Stomach smooth muscle (tissue), 2 donors: ENCODE results near the gene RELB.

Experiments used
- H3K27ac ChIP-seq: one replicate; pipeline ENCODE4 v1.7.0; 2013; ENCODE audit warnings: mild to moderate bottlenecking, low read length, inconsistent platforms
- H3K27me3 ChIP-seq, 2 donors: one replicate each; pipeline ENCODE4 v1.7.0; 2013; ENCODE audit warnings: low read length in 2 of 2; ENCODE audit not compliant: insufficient read depth in 2 of 2, control insufficient read depth in 1 of 2
- H3K36me3 ChIP-seq, 2 donors: one replicate each; pipeline ENCODE4 v1.7.0; 2013; ENCODE audit warnings: low read length in 2 of 2; ENCODE audit not compliant: control insufficient read depth in 2 of 2, insufficient read depth in 2 of 2
- H3K4me1 ChIP-seq: one replicate; pipeline ENCODE4 v1.7.0; 2013; ENCODE audit warnings: low read length; ENCODE audit not compliant: control insufficient read depth, insufficient read depth
- H3K4me3 ChIP-seq, 2 donors: one replicate each; pipeline ENCODE4 v1.7.0; 2013; ENCODE audit warnings: low read length in 2 of 2
- H3K9ac ChIP-seq, 2 donors: one replicate each; pipeline ENCODE4 v1.7.0; 2013; ENCODE audit warnings: low read length in 2 of 2, mild to moderate bottlenecking in 1 of 2
- H3K9me3 ChIP-seq, 2 donors: one replicate each; pipeline ENCODE4 v1.7.0; 2013; ENCODE audit warnings: low read length in 2 of 2; ENCODE audit not compliant: control insufficient read depth in 2 of 2
- donor health status: healthy.
- donor health status: Pancreatic carcinoma.

Gene RELB

GRCh38 chr19:45045671-45046353 lies 44.5 kb downstream of the RELB start:
- H3K4me1 ChIP-seq, result peaks cover 31% of the 10 kb centered on the region
- H3K27me3 ChIP-seq, result no peaks in the 10 kb centered on the region
- H3K27ac ChIP-seq, result no peak overlapping the region
- no peak overlapping the region for H3K9ac ChIP-seq
- no peaks in the 10 kb centered on the region for H3K9me3 ChIP-seq
- H3K4me3 ChIP-seq, result no peak overlapping the region
- peaks cover 12 to 26% of the 10 kb centered on the region in 2 donors for H3K36me3 ChIP-seq

DNA sequence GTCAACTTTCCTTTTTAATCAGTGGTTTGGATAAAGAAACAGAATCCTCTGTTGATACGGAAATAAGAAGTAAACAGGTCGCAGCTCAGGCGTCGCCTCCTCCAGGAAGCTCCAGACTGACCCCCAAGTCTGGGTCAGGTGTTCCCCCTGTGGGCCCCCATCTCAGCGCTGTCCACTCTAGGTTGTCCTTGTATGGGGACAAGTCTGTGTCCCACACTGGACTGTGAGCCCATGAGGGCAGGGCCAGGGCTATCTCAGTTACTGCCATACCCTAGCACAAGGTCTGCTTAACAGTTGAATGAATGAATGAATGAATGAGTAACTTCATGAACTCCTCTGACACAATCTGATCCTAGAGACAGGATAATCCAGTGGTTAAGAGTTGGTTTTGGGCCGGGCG lies 45.1 kb downstream of the RELB start:
- Histone ChIP-seq H3K4me3 (no peak overlapping the region), H3K27me3 (no peaks in the 10 kb centered on the region), H3K27ac (no peak overlapping the region), H3K9ac (no peak overlapping the region), H3K4me1 (peaks cover 28% of the 10 kb centered on the region), H3K36me3 (peaks cover 9 to 25% of the 10 kb centered on the region in 2 donors), H3K9me3 (no peaks in the 10 kb centered on the region)

DNA sequence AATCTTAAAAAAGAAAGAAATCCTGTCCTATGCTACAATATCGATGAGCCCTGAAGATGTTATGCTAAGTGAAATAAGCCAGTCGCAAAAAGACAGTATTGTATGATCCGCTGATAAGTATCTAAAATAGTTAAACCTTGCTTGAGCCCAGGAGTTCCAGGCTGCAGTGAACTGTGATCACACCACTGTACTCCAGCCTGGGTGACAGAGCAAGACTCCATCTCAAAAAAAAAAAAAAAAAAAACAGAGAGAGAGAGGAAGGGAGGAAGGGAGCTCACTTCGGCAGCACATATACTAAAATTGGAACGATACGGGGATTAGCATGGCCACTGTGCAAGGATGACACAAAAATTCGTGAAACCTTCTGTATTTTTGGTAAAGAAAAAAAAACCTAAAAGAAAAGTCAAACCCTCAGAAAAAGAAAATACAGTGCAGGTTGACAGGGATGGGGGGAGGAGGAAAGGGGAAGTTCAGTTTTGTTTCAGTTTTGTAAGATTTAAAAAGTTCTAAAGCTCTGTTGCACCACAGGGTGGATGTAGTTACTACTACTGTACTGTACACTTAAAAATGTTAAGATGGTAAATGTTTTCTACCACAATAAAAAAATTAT lies 46.0 kb downstream of the RELB start:
- Histone ChIP-seq H3K27ac (no peak overlapping the region), H3K9me3 (no peaks in the 10 kb centered on the region), H3K9ac (no peak overlapping the region), H3K36me3 (peaks cover 3 to 20% of the 10 kb centered on the region in 2 donors), H3K27me3 (no peaks in the 10 kb centered on the region), H3K4me3 (no peak overlapping the region), H3K4me1 (peaks cover 22% of the 10 kb centered on the region)

DNA sequence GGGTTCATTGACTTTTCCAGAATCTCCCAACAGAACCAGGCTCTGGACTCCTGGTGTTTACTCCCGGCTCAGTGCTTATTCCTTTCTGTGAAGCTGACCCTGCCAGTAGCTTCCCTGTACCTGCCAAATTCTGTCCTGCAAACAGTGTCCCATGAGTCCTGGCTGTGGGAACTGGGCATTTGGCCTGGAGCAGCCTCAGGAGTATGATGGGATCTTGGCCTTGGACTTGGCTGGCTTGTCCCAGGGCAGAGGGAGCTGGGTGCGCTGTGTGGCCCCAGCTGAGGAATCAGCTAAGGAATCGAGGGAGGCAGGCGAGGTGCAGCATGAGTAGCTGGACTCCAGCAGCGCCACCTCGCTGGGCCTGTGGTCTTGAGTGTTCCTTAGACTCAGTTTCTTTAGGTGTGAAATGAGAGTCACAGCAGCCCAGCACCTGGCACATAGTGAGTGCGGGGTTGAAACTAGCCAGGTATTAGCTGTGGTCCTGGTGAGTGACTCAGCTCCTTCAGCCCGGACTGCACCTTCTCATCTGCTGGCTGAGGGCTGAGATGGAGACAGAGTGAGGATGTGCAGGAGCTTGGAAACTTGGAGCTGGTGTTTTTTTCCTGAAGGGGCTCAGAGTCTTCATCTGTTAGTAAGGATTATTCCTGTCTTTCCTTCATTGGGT lies 47.9 kb downstream of the RELB start:
- peaks cover 12 to 28% of the 10 kb centered on the region in 2 donors for H3K36me3 ChIP-seq
- peak overlapping the region; percentile 24 for H3K27ac ChIP-seq
- peaks cover 22% of the 10 kb centered on the region for H3K4me1 ChIP-seq
- H3K9ac ChIP-seq, result no peak overlapping the region
- H3K27me3 ChIP-seq, result no peaks in the 10 kb centered on the region
- no peak overlapping the region for H3K4me3 ChIP-seq
- H3K9me3 ChIP-seq, result no peaks in the 10 kb centered on the region

DNA sequence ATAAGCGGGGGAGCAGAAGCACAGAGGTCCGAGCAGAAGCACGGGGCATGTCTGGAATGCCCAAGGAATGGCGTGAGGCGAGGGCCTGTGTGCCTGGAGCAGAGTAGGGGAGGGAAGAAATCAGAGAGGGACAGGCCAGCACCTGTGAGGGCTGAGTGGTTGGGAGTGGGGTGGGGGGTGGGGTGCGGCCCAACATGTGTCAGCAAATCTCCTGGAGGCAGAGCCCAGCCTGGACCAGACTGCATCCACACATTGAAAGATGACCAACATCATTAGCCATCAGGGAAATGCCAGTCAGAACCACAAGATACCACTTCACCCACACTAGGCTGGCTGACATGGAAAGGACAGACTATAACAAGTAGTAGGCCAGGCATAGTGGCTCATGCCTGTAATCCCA lies 48.8 kb downstream of the RELB start:
- peaks cover 22% of the 10 kb centered on the region for H3K4me1 ChIP-seq
- H3K4me3 ChIP-seq, result no peak overlapping the region
- no peaks in the 10 kb centered on the region for H3K9me3 ChIP-seq
- H3K27ac ChIP-seq, result peak overlapping the region; percentile 24
- peaks cover 19 to 29% of the 10 kb centered on the region in 2 donors for H3K36me3 ChIP-seq
- no peaks in the 10 kb centered on the region for H3K27me3 ChIP-seq
- H3K9ac ChIP-seq, result peak overlapping the region in 1 of 2 donors; percentile 2

GRCh38 chr19:45051929-45052579 lies 50.8 kb downstream of the RELB start:
- Histone ChIP-seq H3K27ac (no peak overlapping the region), H3K9ac (no peak overlapping the region), H3K27me3 (no peaks in the 10 kb centered on the region), H3K4me1 (peaks cover 13% of the 10 kb centered on the region), H3K4me3 (no peak overlapping the region), H3K9me3 (no peaks in the 10 kb centered on the region), H3K36me3 (peaks cover 33 to 38% of the 10 kb centered on the region in 2 donors)

GRCh38 chr19:45056831-45057230 lies 55.6 kb downstream of the RELB start:
- Histone ChIP-seq H3K4me1 (no peaks in the 10 kb centered on the region), H3K27ac (no peak overlapping the region), H3K36me3 (peaks cover 77 to 80% of the 10 kb centered on the region in 2 donors)

GRCh38 chr19:45057444-45057843 lies 56.2 kb downstream of the RELB start:
- Histone ChIP-seq H3K9me3 (no peaks in the 10 kb centered on the region), H3K4me3 (no peak overlapping the region), H3K4me1 (no peaks in the 10 kb centered on the region), H3K9ac (no peak overlapping the region), H3K27me3 (no peaks in the 10 kb centered on the region), H3K36me3 (peaks cover 78 to 81% of the 10 kb centered on the region in 2 donors), H3K27ac (no peak overlapping the region)

More at GRCh38 chr19:45056831-45057230, 55.6 kb downstream of the RELB start:
- Histone ChIP-seq H3K9ac (no peak overlapping the region), H3K27me3 (no peaks in the 10 kb centered on the region), H3K4me3 (no peak overlapping the region), H3K9me3 (no peaks in the 10 kb centered on the region)

DNA sequence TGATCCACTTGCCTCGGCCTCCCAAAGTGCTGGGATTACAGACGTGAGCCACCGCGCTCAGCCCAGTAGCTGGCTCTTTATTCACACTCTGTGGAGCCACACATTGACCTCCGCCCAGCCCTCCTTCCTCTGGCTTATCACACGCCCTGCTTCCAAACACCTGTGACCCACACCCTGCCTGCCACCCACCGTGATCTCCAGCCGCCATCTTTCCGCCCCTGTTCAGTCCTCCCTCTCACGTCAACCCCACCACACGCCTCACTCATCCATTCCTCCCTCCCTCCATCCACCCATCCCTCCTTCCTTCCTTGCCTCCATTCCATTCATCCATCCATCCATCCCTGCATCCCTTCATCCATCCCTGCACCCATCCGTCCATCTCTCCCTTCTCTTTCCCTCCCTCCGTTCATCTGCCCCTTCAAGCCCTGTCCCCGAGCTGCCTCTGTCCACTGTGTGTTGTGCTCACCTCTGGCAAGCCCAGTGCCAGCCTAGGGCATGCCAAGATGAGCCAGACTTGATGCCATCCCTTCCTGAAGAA lies 57.4 kb downstream of the RELB start:
- Histone ChIP-seq H3K9me3 (no peaks in the 10 kb centered on the region), H3K4me1 (no peaks in the 10 kb centered on the region), H3K27me3 (no peaks in the 10 kb centered on the region), H3K9ac (no peak overlapping the region), H3K36me3 (peaks cover 76 to 78% of the 10 kb centered on the region in 2 donors), H3K27ac (no peak overlapping the region), H3K4me3 (no peak overlapping the region)

DNA sequence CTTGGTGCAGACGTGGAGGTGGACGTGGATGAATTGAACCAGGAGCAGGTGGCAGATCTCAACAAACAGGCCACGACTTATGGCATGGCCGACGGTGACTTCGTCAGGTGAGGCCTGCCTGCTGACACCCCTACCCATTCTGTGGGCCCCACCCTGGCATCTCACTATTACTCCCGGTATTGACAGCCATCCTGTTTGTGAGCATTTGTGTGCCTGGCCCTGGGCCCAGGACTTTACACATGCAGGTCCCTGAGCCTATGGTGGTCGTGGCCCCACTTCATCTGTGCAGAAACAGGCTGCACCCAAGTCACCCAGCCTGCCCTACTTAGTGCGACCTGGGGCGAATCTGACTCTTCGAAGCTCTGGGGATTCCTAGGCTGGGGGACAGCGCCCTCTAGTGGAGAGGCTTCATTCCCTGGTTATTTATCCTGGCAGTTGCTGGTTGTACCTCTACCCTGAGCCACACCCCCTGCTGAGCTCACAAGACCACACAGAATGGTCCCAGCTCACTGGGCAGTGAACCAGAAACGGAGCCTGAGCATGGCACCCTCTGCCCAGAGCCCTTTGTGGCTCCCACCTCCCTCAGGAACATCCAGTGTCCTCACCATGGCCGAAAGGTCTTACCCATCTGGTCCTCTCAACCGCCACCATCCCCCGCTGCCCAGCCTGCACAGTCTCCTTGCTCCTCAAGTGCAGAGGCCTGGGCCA lies 58.1 kb downstream of the RELB start:
- H3K4me3 ChIP-seq, result no peak overlapping the region
- H3K27ac ChIP-seq, result no peak overlapping the region
- H3K4me1 ChIP-seq, result no peaks in the 10 kb centered on the region
- no peaks in the 10 kb centered on the region for H3K9me3 ChIP-seq
- H3K27me3 ChIP-seq, result no peaks in the 10 kb centered on the region
- no peak overlapping the region for H3K9ac ChIP-seq
- peaks cover 74 to 76% of the 10 kb centered on the region in 2 donors for H3K36me3 ChIP-seq
